Adrenal gland (tissue), 5 donors: ENCODE measurements around the gene WDR1.

Experiments used
- POLR2A ChIP-seq, 2 donors: fragments of 450-650 bp; IDR thresholded peaks; one replicate each; pipeline ENCODE4 v1.6.1; 2017; ENCODE audit warnings: antibody characterized with exemption in 2 of 2, mild to moderate bottlenecking in 2 of 2, moderate library complexity in 1 of 2
- TF ChIP-seq, protein P1 (sequence below), 6 experiments: fragments of 450-650 bp in 4 of 6; fragments of 200-600 bp in 2 of 6; sonication (generic) in 1 of 6; IDR thresholded peaks; 1 replicate in 5 of 6; 2 replicates in 1 of 6; pipeline versions ENCODE4 v1.5.1 to v1.8.0; 2016 to 2021; ENCODE audit warnings: antibody characterized with exemption in 6 of 6, mild to moderate bottlenecking in 2 of 6, moderate library complexity in 1 of 6
- donor health status: DM: no; HTN: no; CAD: no.

DNA sequence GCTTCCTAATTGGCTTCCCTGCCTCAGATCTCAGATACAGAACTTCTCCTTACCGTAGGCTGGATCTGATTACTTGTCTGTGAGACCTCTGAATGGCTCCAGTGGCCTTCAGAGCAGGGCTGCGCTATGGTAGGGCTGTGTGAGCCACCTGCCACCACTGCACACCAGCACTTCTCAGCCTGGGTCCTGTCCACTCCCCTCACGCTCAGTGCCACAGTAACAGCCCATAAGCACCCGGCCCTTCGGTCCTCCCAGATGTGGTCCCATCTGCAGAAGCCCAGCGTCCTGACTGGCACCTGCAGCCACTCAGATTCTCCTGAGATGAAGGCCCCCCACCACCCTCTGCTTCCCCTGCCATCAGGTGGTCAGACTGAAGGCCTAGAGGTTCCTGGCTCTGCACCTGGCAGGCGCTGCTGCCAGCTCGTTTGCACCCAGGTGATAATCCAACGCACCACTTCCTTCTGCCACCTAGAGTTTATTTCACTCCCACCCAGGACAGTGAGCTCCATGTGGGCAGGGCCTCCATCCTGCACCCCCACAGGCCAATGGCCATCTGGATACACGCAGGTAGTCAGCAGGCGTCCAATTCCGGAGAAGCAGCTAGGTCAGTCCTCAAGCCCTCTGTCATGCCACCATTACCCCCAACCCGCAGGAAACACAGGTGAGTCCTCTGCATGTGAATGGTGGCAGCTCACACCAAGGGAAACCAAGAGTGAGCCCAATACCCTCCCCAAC is 5.4 kb downstream of the WDR1 start:
- TF ChIP-seq, protein P1, sequence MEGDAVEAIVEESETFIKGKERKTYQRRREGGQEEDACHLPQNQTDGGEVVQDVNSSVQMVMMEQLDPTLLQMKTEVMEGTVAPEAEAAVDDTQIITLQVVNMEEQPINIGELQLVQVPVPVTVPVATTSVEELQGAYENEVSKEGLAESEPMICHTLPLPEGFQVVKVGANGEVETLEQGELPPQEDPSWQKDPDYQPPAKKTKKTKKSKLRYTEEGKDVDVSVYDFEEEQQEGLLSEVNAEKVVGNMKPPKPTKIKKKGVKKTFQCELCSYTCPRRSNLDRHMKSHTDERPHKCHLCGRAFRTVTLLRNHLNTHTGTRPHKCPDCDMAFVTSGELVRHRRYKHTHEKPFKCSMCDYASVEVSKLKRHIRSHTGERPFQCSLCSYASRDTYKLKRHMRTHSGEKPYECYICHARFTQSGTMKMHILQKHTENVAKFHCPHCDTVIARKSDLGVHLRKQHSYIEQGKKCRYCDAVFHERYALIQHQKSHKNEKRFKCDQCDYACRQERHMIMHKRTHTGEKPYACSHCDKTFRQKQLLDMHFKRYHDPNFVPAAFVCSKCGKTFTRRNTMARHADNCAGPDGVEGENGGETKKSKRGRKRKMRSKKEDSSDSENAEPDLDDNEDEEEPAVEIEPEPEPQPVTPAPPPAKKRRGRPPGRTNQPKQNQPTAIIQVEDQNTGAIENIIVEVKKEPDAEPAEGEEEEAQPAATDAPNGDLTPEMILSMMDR (IDR thresholded peaks at IDR 0.05): no peak
- TF ChIP-seq POLR2A (IDR thresholded peaks at IDR 0.05): no peak
